NCI-H1048 (cell line): ENCODE results near the gene MATK.
"Not testable (repeated sequence)": the region's sequence is repeated elsewhere in the genome, so short reads cannot be mapped to it uniquely, and the experiment has no call there.

Experiments
- DNase-seq: peaks from one replicate; lab custom pipeline; 2025; lab: John Stamatoyannopoulos, UW

The MATK gene

GRCh38 chr19:3785938-3786824, at the start of gene MATK:
TSS of gene MATK (minus strand) at chr19:3786381. CDS start at chr19:3785135, 1,246 bp downstream.
- DNase-seq: no peak

DNA sequence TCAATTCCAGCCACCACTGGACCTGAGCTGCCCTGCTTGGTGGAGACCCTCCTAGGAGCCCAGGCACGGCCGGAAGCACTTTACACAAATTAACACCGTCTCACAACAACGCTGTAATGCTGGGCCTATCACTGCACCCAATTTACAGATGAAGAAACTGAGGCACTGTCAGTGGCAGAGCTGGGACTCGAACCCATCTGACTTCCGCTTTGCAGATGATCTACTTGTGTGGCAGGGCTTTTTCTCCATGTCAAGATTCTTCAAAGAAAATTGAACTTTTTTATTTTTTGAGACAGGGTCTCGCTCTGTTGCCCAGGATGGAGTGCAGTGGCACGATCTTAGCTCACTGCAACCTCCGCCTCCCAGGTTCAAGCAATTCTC, 48.9 kb upstream of the MATK start:
- DNase-seq: no peak

DNA sequence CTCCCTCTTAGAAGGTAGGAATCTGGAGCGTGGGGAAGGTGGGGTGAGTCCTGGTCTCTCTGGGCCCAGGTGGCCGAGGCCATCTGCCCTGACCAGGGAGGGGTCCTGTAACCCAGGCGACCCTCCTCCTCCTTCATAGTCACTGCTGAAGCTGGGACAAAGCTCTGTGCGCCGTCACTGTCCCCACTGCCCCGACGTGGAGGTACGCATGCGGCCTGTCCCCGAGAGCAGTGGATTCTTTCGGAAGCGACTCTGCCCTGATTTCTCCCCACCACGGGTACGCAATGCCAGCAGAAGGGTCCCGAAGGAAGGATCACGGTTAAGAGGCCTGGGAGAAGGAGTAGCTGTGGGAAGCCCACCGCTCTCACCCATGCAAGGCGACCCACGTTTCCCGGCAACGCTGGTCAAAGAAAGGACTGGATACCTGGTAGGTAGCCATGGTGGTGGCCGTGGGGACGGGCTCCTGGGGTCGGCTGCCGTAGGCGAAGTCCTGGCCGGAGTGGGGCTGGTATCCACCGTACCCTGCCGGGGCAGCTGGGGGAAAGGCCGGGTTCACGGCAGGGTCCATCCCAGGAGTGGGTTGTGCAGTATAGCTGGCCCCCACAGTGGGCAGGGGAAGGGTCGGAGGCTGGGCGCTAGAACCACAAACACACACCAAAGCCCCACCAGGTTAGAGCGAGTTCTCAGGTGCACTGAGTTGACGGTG, 48.3 kb upstream of the MATK start:
- DNase-seq: no peak

DNA sequence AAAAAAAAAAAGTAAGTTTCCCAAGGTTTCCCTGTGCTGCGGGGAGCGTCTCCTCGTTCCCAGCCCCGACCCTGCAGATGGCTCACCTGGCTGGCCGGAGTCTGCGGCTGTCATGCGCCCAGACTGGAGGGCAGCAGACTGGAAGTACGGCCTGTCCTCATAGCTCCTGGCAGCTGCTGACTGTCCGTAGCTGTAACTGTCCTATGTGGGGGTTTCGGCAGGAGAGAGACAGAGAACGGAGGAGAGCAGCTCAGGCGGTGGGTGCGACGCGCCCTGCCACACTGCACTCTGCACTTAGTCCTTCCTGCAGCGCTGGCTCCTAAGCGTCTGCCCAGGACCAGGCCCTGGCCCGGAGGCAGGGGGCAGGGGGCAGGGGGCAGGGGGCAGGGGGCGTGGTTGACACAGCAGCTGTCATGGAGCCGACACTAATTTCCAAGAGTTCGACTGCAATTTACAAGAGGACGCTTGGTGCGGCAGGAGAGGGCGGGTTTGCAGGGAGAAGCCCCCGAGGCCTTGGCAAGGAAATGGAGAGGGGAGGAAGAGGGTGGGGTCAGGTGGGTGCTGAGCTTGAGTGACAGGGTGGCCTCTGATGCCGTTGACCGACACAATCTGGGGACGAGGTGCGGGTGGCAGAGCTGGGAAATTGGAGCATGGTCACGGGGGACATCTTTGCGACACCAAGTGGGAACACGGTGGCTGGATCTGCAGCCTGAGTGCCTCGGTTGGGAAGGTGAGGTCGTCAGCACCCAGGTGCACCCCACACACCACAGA, 47.6 kb upstream of the MATK start:
- no peak for DNase-seq

GRCh38 chr19:3832001-3832400, 45.8 kb upstream of the MATK start:
- no peak for DNase-seq

DNA sequence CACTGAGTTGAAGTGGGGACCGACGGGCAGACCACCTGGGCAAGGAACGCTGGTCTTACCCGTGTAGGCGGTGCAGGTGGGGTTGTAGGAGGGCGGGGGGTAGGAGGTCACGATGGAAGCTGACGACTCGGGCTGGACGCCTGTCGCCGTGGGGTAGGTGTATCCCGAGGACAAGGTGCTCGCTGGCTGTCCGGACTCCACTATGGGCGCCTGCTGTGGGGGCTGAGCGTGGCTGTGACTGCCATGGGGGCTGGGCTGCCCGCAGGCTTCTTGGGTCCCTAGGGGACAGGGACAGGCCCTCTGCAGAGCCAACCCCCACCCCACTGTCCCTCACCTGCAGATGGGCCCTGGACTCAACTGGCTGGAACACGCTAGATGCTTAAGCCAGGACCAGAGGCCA, 45.4 kb upstream of the MATK start:
- no peak for DNase-seq

- DNase-seq: no peak
These were observed 44.7 kb upstream of the MATK start for GRCh38 chr19:3830621-3831589.

GRCh38 chr19:3827306-3827705, 41.1 kb upstream of the MATK start:
- no peak for DNase-seq

DNA sequence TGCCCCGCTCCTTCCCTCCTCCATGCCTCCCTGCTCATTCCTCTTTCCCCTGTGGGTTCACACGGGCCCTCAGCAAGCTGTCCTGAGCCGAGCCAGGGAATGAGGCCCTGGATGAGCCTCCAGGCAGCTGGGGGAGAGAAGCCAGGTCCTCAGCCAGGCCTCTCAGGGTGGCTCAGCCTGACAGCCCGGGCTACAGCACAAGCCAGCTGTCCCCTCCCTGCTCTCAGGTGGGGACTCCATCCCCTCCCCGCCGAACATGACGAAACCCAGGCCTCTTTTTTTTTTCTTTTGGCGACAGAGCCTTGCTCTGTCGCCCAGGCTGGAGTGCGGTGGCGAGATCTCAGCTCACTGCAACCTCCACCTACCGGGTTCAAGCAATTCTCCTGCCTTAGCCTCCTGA, 40.0 kb upstream of the MATK start:
- DNase-seq: no peak

DNA sequence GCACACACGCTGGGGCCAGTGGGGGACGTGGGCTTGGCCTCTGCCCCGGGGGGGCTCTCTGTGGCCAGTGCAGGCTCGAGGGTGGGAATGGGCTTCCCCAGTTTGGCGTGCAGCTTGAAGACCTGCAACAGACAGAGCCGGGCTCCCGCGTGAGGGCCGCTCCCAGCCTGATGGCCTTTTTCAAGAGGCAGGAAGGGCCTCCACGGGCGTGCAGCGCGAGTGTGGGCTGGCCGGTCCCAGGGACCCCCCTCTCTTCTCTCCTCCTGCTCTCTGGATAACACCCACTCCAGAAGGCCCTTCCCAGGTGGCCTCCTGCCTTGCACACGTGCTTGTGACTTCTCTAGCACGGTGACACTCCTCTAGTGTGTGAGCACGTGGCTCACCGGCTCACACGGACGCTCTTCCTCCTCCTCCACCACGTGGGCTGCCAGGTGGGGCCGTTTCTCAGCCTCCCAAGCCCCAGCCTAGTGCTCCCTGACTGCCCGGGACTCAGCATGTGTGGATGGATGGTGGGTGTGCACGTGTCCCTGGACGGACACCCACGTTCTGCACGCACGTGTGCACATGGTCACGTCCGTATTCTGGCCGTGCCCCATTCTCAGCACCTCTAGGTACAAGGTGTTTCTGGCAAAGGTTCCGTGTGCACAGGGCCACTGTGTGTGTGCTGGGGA, 39.2 kb upstream of the MATK start:
- no peak for DNase-seq

- no peak for DNase-seq
These were observed 37.2 kb upstream of the MATK start for GRCh38 chr19:3823350-3823713.

DNA sequence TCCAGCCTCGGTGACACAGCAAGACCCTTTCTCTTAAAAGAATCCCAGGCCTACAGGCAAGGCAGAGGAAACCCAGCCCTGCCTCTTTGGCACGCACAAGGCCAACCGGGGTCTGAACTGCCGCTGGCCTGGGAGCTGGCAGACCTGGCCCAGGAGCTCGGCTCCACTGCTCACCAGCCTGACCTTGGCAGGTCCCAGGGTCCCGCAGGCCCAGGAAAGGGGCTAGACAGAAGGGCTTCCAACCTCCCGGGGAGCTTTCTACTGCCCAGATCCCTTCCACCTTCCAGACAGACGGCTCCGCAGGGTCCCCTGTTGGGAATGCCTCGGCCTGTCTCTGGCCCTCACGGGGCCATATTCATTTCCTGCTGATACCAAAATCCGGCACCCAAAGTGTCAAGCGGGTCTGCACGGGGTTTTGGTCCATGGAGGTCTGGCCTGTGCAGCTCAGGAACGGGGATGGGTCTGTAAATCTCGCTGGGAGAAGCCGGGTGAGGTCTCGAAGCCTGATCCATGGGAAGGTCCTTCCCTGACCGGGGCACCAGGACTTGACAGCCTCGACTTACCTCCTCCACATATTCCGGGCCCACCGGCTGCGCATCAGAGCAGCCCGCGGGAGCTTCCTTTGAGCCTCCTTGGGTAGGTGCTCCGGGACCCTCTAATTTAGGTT, 36.6 kb upstream of the MATK start:
- DNase-seq: no peak

DNA sequence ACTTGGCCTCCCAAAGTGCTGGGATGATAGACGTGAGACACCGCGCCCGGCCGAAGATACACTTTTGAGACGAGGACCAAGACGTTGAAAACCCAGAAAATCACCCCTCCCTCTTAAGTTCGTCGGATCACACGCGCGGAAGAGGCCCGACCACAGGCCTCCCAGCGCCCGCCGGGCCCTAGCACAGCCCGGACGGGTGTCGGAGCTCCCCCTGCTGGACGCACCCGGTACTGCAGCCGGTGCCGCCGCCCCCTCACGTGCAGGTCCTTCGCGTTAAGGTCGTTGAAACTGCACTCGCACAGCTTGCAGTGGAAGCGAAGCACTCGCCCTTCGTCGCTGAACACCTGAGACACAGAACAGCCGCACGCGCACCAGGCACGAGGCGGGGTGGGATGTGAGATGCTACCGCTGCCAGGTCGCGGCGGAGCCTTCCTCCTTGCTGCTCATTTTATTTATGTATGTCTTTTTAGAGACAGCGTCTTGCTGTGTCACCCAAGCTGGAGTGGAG, 35.7 kb upstream of the MATK start:
- peak; percentile 35 for DNase-seq

- DNase-seq: no peak
These were observed 35.0 kb upstream of the MATK start for GRCh38 chr19:3821156-3821555.

DNA sequence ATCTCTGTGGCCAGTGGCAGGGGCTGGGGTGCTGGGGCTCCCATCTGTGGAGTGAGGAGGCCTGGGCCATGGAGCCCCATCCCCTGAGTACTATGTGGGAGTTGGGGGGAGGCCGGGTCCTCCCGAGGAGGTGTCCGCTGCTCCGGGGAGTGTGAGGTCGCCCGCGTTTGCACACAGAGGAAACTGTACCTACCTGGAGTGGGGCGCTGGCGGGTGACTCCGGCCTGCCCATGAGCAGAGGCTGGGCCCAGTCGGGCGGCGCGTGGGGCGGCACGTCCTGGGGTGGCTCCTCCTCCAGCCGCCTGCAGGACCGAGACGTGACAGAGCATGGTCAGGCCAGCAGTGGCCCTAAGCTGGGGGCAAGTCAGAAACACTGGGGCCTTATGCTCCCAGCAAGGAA, 33.8 kb upstream of the MATK start:
- no peak for DNase-seq

GRCh38 chr19:3818918-3819317, 32.7 kb upstream of the MATK start:
- DNase-seq: no peak

GRCh38 chr19:3818466-3818865, 32.3 kb upstream of the MATK start:
- no peak for DNase-seq

DNA sequence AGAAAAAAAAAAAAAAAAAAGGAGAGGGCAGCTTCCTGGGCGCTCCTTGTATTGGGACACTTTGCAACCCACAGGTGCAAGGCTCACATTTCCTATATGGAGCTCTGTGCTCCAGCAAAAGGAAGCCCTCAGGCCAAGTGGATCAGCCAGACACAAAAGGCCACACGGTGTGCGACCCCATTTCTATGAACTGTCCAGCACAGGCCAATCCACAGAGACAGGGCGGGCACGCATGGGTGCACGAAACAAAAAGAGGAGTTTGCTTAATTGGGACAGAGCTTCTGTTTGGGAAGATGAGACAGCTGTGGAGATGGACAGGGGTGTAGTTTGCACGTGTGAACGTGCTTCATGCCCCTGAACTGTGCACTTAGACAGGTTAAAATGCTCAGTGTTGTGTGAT, 31.6 kb upstream of the MATK start:
- DNase-seq: no peak

DNA sequence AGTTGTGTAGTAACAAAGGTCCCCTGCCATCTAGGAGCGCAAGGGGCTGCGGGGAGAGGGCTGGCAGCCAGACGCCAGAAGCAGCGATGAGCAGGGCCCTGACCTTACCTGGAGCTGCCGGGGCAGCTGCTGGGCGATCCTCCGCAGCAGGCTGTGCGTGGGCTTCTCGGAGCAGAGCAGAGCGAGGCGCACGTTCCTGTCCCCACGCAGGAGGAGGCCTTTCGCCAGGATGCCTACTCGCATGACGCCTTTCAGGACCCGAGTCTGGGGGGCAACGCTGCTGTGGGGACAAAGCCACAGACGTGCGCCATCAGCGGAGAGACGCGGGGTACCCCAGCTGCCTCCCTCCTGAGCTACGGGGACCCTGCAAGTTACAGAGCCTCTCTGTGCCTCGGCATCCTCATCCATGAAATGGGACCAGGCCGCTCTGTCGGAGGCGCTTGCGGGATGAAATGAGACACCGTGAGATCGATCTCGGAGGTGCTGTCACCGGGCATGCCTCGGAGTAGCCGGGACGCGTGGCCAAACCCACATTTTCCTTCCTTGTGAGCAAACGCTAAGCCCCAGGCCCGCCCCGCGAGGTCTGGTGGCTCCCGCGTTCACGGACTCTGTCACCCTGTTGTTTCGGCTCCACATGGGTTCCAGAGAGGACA, 30.5 kb upstream of the MATK start:
- DNase-seq: no peak

DNA sequence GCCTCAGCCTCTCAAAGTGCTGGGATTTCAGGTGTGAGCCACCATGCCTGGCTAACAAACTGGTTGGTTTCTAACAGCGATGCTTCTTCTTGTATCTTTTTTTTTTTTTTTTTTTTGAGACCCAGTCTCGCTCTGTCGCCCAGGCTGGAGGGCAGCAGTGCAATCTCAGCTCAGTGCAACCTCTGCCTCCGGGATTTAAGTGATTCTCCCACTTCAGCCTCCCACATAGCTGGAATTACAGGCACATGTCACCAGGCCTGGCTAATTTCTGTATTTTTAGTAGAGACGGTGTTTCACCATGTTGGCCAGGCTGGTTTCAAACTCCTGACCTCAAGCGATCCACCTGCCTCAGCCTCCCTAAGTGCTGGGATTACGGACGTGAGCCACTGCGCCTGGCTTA, 30.0 kb upstream of the MATK start:
- not testable (repeated sequence) for DNase-seq
